Measurements from ENCODE around the gene CELSR1. TPM values are rescaled to one million over a fixed set of nuclear protein-coding genes. Genes with fewer than 3 reads are reported as not detected.
A peak's percentile ranks its signal among the peaks of the same experiment; 100 is the strongest.

Gene CELSR1
- polyA plus RNA-seq, 2 donors = 19.8 to 34.8 TPM

DNA sequence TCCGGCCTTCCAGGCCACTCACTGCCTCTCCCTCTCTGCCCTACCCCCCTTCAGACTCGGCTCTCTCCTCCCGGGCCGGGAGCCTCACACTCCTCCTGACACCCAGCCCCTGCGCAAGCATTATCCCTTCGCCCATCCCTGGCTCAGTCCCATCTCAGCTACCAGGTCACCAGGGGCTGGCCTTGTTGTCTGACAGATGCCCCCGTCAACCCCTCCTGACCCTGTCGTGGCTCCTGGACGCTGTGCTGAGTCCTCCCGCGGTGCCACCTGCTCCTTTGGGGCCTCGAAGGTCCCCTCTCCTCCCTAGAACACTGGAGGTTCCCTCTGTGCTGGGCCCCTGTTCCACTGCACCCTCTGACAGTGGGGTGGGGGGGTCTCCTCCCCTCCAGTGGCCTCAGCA, 169.0 kb downstream of the CELSR1 start:
- H3K27ac ChIP-seq (ENCODE audit: low read depth in 2 of 2, low read length in 1 of 2) = no peak overlapping the region
- H3K9me3 ChIP-seq (ENCODE audit: control insufficient read depth in 2 of 2, insufficient read depth in 1 of 2, low read depth in 1 of 2, low read length in 1 of 2) = no peaks in the 10 kb centered on the region
- H3K36me3 ChIP-seq (ENCODE audit: control insufficient read depth in 2 of 2, insufficient read depth in 2 of 2, low read length in 1 of 2) = peaks cover 0 to 34% of the 10 kb centered on the region in 2 donors
- H3K4me3 ChIP-seq (ENCODE audit: low read depth in 1 of 2, low read length in 2 of 2) = no peak overlapping the region
- H3K27me3 ChIP-seq (ENCODE audit: control insufficient read depth in 1 of 2, insufficient read depth in 2 of 2, low read length in 2 of 2) = no peaks in the 10 kb centered on the region
- H3K4me1 ChIP-seq (ENCODE audit: control insufficient read depth in 2 of 2, insufficient read depth in 2 of 2, low read length in 1 of 2) = peaks cover 3 to 14% of the 10 kb centered on the region in 2 donors
- WGBS, 2 donors = 76 to 78% methylated on average over 11 to 12 of the region's 12 CpGs

DNA sequence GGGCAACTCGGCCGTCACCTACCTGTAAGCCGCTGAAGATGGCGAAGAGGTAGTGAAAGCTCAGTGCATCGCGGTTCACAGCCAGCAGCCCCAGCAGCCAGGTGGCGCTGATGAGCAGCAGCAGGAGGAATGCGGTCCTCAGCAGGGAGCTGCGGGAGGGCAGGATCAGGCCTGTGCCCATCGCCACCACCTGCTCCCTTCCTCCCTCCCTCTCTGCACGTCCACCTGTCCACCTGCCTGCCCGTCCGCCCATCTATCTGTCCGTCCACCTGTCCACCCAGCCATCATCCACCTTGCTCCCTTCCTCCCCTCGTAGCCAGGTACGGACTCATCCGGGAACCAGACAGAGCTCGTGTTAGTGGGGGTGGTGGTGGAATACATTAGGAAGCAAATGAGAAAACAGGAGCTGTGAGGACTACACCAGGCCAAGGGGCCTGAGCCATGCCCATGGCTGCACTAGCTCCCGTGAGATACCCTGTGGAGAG, 169.7 kb downstream of the CELSR1 start:
- Histone ChIP-seq H3K4me1 (ENCODE audit: control insufficient read depth in 2 of 2, insufficient read depth in 2 of 2, low read length in 1 of 2) (peaks cover 0 to 10% of the 10 kb centered on the region in 2 donors), H3K27ac (ENCODE audit: low read depth in 2 of 2, low read length in 1 of 2) (peak overlapping the region in 1 of 2 donors; percentile 43), H3K4me3 (ENCODE audit: low read depth in 1 of 2, low read length in 2 of 2) (no peak overlapping the region), H3K36me3 (ENCODE audit: control insufficient read depth in 2 of 2, insufficient read depth in 2 of 2, low read length in 1 of 2) (peaks cover 0 to 37% of the 10 kb centered on the region in 2 donors), H3K9me3 (ENCODE audit: control insufficient read depth in 2 of 2, insufficient read depth in 1 of 2, low read depth in 1 of 2, low read length in 1 of 2) (no peaks in the 10 kb centered on the region), H3K27me3 (ENCODE audit: control insufficient read depth in 1 of 2, insufficient read depth in 2 of 2, low read length in 2 of 2) (no peaks in the 10 kb centered on the region)
- 29 to 32% methylated on average over 18 to 19 of the region's 19 CpGs for WGBS, 2 donors

GRCh38 chr22:46366801-46367706, 170.4 kb downstream of the CELSR1 start:
- Histone ChIP-seq H3K27ac (ENCODE audit: low read depth in 2 of 2, low read length in 1 of 2) (no peak overlapping the region), H3K4me3 (ENCODE audit: low read depth in 1 of 2, low read length in 2 of 2) (no peak overlapping the region)
- WGBS, 2 donors = 68 to 69% methylated on average over 45 of the region's 45 CpGs

GRCh38 chr22:46366327-46366731, 171.1 kb downstream of the CELSR1 start:
- Histone ChIP-seq H3K27me3 (ENCODE audit: control insufficient read depth in 1 of 2, insufficient read depth in 2 of 2, low read length in 2 of 2) (no peaks in the 10 kb centered on the region), H3K27ac (ENCODE audit: low read depth in 2 of 2, low read length in 1 of 2) (no peak overlapping the region), H3K4me1 (ENCODE audit: control insufficient read depth in 2 of 2, insufficient read depth in 2 of 2, low read length in 1 of 2) (peaks cover 0 to 8% of the 10 kb centered on the region in 2 donors), H3K9me3 (ENCODE audit: control insufficient read depth in 2 of 2, insufficient read depth in 1 of 2, low read depth in 1 of 2, low read length in 1 of 2) (no peaks in the 10 kb centered on the region), H3K4me3 (ENCODE audit: low read depth in 1 of 2, low read length in 2 of 2) (no peak overlapping the region), H3K36me3 (ENCODE audit: control insufficient read depth in 2 of 2, insufficient read depth in 2 of 2, low read length in 1 of 2) (peaks cover 0 to 40% of the 10 kb centered on the region in 2 donors)
- WGBS, 2 donors = 83 to 91% methylated on average over 19 of the region's 19 CpGs

More at GRCh38 chr22:46366801-46367706, 170.4 kb downstream of the CELSR1 start:
- no peaks in the 10 kb centered on the region for H3K9me3 ChIP-seq (ENCODE audit: control insufficient read depth in 2 of 2, insufficient read depth in 1 of 2, low read depth in 1 of 2, low read length in 1 of 2)
- H3K36me3 ChIP-seq (ENCODE audit: control insufficient read depth in 2 of 2, insufficient read depth in 2 of 2, low read length in 1 of 2) = peaks cover 0 to 37% of the 10 kb centered on the region in 2 donors
- no peaks in the 10 kb centered on the region for H3K27me3 ChIP-seq (ENCODE audit: control insufficient read depth in 1 of 2, insufficient read depth in 2 of 2, low read length in 2 of 2)
- peaks cover 0 to 8% of the 10 kb centered on the region in 2 donors for H3K4me1 ChIP-seq (ENCODE audit: control insufficient read depth in 2 of 2, insufficient read depth in 2 of 2, low read length in 1 of 2)

- H3K36me3 ChIP-seq (ENCODE audit: control insufficient read depth in 2 of 2, insufficient read depth in 2 of 2, low read length in 1 of 2) = peaks cover 0 to 40% of the 10 kb centered on the region in 2 donors
These were observed 172.2 kb downstream of the CELSR1 start for GRCh38 chr22:46365166-46365624.

DNA sequence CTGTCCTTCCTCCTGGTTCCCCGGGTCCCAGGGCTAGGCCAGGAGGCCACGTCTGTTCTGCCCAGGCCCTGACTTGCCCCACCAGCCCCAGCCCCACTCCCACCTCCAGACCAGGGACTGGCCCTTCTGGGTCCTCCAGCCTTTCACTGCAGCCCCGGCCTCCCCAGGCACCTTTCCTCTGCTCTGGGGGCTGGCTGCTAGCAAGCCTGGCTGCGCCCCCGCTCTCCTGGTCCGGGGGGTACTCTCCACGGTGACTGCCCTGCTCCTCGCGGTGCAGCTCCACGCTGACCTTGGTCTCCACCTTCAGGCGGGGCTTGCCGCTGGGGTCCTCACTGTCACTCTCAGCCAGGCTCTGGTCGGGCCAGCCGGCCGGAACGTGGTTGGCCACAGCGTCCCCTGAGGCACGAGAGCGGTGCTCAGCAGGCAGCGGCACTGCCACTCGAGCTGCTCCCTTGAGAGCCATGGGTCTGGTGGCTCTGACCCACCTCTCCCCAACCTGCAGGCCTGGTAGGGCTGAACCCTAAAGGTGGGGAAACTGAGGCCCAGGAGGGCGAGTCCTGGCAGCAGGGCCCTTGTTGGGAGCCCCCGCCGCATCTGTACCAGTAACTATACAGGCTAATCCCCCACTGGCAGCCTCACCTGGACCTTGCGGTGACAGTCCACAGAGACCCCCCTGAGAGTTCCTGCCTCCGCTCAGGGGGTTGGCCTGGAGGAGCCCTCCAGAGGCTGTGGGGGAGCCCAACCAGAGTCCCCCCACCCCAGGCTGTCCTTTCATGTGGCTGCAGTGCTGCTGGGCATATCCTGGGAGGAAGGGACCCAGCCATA, 172.9 kb downstream of the CELSR1 start:
- Histone ChIP-seq H3K9me3 (ENCODE audit: control insufficient read depth in 2 of 2, insufficient read depth in 1 of 2, low read depth in 1 of 2, low read length in 1 of 2) (no peaks in the 10 kb centered on the region), H3K27ac (ENCODE audit: low read depth in 2 of 2, low read length in 1 of 2) (no peak overlapping the region), H3K27me3 (ENCODE audit: control insufficient read depth in 1 of 2, insufficient read depth in 2 of 2, low read length in 2 of 2) (no peaks in the 10 kb centered on the region), H3K4me1 (ENCODE audit: control insufficient read depth in 2 of 2, insufficient read depth in 2 of 2, low read length in 1 of 2) (peaks cover 0 to 2% of the 10 kb centered on the region in 2 donors), H3K36me3 (ENCODE audit: control insufficient read depth in 2 of 2, insufficient read depth in 2 of 2, low read length in 1 of 2) (peaks cover 0 to 42% of the 10 kb centered on the region in 2 donors), H3K4me3 (ENCODE audit: low read depth in 1 of 2, low read length in 2 of 2) (no peak overlapping the region)
- WGBS, 2 donors = 84 to 87% methylated on average over 26 of the region's 26 CpGs

More at GRCh38 chr22:46365166-46365624, 172.2 kb downstream of the CELSR1 start:
- H3K4me1 ChIP-seq (ENCODE audit: control insufficient read depth in 2 of 2, insufficient read depth in 2 of 2, low read length in 1 of 2) = peaks cover 0 to 8% of the 10 kb centered on the region in 2 donors
- 90 to 93% methylated on average over 22 of the region's 22 CpGs for WGBS, 2 donors
- no peak overlapping the region for H3K27ac ChIP-seq (ENCODE audit: low read depth in 2 of 2, low read length in 1 of 2)
- no peaks in the 10 kb centered on the region for H3K27me3 ChIP-seq (ENCODE audit: control insufficient read depth in 1 of 2, insufficient read depth in 2 of 2, low read length in 2 of 2)
- no peaks in the 10 kb centered on the region for H3K9me3 ChIP-seq (ENCODE audit: control insufficient read depth in 2 of 2, insufficient read depth in 1 of 2, low read depth in 1 of 2, low read length in 1 of 2)
- H3K4me3 ChIP-seq (ENCODE audit: low read depth in 1 of 2, low read length in 2 of 2) = no peak overlapping the region

GRCh38 chr22:46363611-46364321, 173.7 kb downstream of the CELSR1 start:
- no peaks in the 10 kb centered on the region for H3K27me3 ChIP-seq (ENCODE audit: control insufficient read depth in 1 of 2, insufficient read depth in 2 of 2, low read length in 2 of 2)
- H3K4me1 ChIP-seq (ENCODE audit: control insufficient read depth in 2 of 2, insufficient read depth in 2 of 2, low read length in 1 of 2) = peaks cover 0 to 2% of the 10 kb centered on the region in 2 donors
- H3K27ac ChIP-seq (ENCODE audit: low read depth in 2 of 2, low read length in 1 of 2) = no peak overlapping the region
- H3K4me3 ChIP-seq (ENCODE audit: low read depth in 1 of 2, low read length in 2 of 2) = no peak overlapping the region
- no peaks in the 10 kb centered on the region for H3K9me3 ChIP-seq (ENCODE audit: control insufficient read depth in 2 of 2, insufficient read depth in 1 of 2, low read depth in 1 of 2, low read length in 1 of 2)
- H3K36me3 ChIP-seq (ENCODE audit: control insufficient read depth in 2 of 2, insufficient read depth in 2 of 2, low read length in 1 of 2) = peaks cover 0 to 44% of the 10 kb centered on the region in 2 donors
- WGBS, 2 donors = 89 to 90% methylated on average over 35 of the region's 35 CpGs

DNA sequence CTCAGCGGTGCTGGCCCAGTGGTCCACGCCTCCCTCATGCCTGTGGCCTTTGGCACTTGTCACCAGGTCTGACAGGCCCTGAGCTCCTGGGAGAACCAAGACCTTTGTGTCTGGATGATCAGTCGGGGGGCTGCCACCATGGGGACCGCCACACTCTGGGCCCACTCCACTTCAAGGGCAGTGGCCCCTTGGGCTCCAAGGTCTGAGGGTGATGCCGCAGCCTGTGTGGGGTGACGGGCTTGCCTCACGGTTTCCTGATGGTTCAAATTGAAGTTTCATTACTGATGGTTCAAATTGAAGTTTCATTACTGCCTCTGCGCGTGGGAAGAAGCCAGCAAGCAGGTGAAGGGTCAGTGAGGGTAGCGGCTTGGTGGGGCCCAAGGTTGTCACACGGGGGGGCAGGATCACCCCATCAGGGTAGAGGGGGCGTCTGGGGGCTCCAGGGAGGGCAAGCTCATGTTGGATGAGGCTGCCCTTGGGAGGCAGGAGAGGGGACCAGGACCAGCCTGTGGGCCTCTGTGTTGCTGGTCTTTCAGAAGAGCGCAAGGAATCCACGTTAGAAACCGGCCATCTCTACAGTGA, 174.4 kb downstream of the CELSR1 start:
- H3K27ac ChIP-seq (ENCODE audit: low read depth in 2 of 2, low read length in 1 of 2) = no peak overlapping the region
- 88 to 89% methylated on average over 15 of the region's 15 CpGs for WGBS, 2 donors

More for the DNA sequence above, 174.4 kb downstream of the CELSR1 start:
- Histone ChIP-seq H3K36me3 (ENCODE audit: control insufficient read depth in 2 of 2, insufficient read depth in 2 of 2, low read length in 1 of 2) (peaks cover 0 to 46% of the 10 kb centered on the region in 2 donors), H3K4me3 (ENCODE audit: low read depth in 1 of 2, low read length in 2 of 2) (no peak overlapping the region), H3K4me1 (ENCODE audit: control insufficient read depth in 2 of 2, insufficient read depth in 2 of 2, low read length in 1 of 2) (peaks cover 0 to 2% of the 10 kb centered on the region in 2 donors), H3K27me3 (ENCODE audit: control insufficient read depth in 1 of 2, insufficient read depth in 2 of 2, low read length in 2 of 2) (no peaks in the 10 kb centered on the region), H3K9me3 (ENCODE audit: control insufficient read depth in 2 of 2, insufficient read depth in 1 of 2, low read depth in 1 of 2, low read length in 1 of 2) (no peaks in the 10 kb centered on the region)

All from esophagus (tissue), 2 donors.